ENCODE measurements around the gene HORMAD1. TPM values are rescaled to one million over a fixed set of nuclear protein-coding genes. Genes with fewer than 3 reads are reported as not detected.

The HORMAD1 gene
- total and polyA plus RNA-seq, 2 of the 13 experiments (the other 11 are each of a cell fraction or from before 2014, with no cell fraction given): not detected

DNA sequence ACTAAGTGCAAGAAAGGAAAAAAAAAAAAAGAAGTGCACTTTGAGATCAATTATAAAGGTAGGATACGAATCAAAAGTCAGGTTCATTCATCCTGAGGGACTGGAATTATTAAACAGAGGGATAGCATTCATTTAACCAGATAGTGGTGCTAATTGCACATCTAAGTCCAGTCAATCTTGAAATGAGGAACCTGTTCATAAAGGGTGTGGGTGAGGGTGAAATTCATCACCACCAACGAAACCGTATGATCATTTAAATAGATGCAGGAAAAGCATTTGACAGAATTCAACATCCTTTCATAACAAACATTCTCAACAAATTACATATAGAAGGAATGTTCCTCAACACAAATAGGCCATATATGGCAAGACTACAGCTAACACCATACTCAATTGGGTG lies 39.3 kb upstream of the HORMAD1 start:
- H3K9me3 ChIP-seq (ENCODE audit: low read length): peaks cover 6% of the 10 kb centered on the region; the same call in 1 of the 2 replicates
- no peaks in the 10 kb centered on the region for H4K20me1 ChIP-seq (ENCODE audit: insufficient read depth, low read length)
- no peak overlapping the region for H2AFZ ChIP-seq (ENCODE audit: low read length)
- 38% methylated on average over 3 of the region's 3 CpGs for WGBS (ENCODE audit: low lambda C conversion rate)
- H3K36me3 ChIP-seq (replicated peaks in 1 of 2; ENCODE audit: control insufficient read depth in 1 of 2, insufficient read depth in 2 of 2, low read length in 2 of 2): no peaks in the 10 kb centered on the region
- no peak overlapping the region for H3K4me3 ChIP-seq (replicated peaks in 1 of 3; ENCODE audit: insufficient read depth in 1 of 3, low read depth in 2 of 3, low read length in 3 of 3)
- CTCF ChIA-PET (ENCODE audit: low intra/inter-chr PET ratio, low total read pairs): no interaction called here
- no peak for TF ChIP-seq TCF12 (IDR thresholded peaks at IDR 0.05)
- TF ChIP-seq TCF12 (CRISPR knock-in tag; IDR thresholded peaks at IDR 0.05): no peak
- TF ChIP-seq ZNF121 (CRISPR knock-in tag; IDR thresholded peaks at IDR 0.05): no peak
- TF ChIP-seq, protein P1, sequence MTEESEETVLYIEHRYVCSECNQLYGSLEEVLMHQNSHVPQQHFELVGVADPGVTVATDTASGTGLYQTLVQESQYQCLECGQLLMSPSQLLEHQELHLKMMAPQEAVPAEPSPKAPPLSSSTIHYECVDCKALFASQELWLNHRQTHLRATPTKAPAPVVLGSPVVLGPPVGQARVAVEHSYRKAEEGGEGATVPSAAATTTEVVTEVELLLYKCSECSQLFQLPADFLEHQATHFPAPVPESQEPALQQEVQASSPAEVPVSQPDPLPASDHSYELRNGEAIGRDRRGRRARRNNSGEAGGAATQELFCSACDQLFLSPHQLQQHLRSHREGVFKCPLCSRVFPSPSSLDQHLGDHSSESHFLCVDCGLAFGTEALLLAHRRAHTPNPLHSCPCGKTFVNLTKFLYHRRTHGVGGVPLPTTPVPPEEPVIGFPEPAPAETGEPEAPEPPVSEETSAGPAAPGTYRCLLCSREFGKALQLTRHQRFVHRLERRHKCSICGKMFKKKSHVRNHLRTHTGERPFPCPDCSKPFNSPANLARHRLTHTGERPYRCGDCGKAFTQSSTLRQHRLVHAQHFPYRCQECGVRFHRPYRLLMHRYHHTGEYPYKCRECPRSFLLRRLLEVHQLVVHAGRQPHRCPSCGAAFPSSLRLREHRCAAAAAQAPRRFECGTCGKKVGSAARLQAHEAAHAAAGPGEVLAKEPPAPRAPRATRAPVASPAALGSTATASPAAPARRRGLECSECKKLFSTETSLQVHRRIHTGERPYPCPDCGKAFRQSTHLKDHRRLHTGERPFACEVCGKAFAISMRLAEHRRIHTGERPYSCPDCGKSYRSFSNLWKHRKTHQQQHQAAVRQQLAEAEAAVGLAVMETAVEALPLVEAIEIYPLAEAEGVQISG (CRISPR knock-in tag; IDR thresholded peaks at IDR 0.05): no peak
- TF ChIP-seq ZSCAN20 (CRISPR knock-in tag; IDR thresholded peaks at IDR 0.05; ENCODE audit: borderline replicate concordance): no peak
- no peak for TF ChIP-seq ZNF644 (CRISPR knock-in tag; IDR thresholded peaks at IDR 0.05; ENCODE audit: low read depth)
- TF ChIP-seq DR1 (CRISPR knock-in tag; IDR thresholded peaks at IDR 0.05): no peak
- TF ChIP-seq GATAD1 (CRISPR knock-in tag; IDR thresholded peaks at IDR 0.05): no peak
- TF ChIP-seq XRCC5 (optimal IDR thresholded peaks at IDR 0.05; ENCODE audit: low read length): no peak
- TF ChIP-seq, protein P2, sequence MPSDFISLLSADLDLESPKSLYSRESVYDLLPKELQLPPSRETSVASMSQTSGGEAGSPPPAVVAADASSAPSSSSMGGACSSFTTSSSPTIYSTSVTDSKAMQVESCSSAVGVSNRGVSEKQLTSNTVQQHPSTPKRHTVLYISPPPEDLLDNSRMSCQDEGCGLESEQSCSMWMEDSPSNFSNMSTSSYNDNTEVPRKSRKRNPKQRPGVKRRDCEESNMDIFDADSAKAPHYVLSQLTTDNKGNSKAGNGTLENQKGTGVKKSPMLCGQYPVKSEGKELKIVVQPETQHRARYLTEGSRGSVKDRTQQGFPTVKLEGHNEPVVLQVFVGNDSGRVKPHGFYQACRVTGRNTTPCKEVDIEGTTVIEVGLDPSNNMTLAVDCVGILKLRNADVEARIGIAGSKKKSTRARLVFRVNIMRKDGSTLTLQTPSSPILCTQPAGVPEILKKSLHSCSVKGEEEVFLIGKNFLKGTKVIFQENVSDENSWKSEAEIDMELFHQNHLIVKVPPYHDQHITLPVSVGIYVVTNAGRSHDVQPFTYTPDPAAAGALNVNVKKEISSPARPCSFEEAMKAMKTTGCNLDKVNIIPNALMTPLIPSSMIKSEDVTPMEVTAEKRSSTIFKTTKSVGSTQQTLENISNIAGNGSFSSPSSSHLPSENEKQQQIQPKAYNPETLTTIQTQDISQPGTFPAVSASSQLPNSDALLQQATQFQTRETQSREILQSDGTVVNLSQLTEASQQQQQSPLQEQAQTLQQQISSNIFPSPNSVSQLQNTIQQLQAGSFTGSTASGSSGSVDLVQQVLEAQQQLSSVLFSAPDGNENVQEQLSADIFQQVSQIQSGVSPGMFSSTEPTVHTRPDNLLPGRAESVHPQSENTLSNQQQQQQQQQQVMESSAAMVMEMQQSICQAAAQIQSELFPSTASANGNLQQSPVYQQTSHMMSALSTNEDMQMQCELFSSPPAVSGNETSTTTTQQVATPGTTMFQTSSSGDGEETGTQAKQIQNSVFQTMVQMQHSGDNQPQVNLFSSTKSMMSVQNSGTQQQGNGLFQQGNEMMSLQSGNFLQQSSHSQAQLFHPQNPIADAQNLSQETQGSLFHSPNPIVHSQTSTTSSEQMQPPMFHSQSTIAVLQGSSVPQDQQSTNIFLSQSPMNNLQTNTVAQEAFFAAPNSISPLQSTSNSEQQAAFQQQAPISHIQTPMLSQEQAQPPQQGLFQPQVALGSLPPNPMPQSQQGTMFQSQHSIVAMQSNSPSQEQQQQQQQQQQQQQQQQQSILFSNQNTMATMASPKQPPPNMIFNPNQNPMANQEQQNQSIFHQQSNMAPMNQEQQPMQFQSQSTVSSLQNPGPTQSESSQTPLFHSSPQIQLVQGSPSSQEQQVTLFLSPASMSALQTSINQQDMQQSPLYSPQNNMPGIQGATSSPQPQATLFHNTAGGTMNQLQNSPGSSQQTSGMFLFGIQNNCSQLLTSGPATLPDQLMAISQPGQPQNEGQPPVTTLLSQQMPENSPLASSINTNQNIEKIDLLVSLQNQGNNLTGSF (CRISPR knock-in tag; IDR thresholded peaks at IDR 0.05): no peak
- TF ChIP-seq, protein P3, sequence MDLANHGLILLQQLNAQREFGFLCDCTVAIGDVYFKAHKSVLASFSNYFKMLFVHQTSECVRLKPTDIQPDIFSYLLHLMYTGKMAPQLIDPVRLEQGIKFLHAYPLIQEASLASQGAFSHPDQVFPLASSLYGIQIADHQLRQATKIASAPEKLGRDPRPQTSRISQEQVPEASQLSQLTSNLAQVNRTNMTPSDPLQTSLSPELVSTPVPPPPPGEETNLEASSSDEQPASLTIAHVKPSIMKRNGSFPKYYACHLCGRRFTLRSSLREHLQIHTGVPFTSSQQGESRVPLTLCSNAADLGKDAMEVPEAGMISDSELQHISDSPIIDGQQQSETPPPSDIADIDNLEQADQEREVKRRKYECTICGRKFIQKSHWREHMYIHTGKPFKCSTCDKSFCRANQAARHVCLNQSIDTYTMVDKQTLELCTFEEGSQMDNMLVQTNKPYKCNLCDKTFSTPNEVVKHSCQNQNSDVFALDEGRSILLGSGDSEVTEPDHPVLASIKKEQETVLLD (CRISPR knock-in tag; IDR thresholded peaks at IDR 0.05; ENCODE audit: low read depth): no peak
- no peak for TF ChIP-seq TOPORS (CRISPR knock-in tag; IDR thresholded peaks at IDR 0.05)
- DNase-seq (ENCODE audit: low spot score): no peak
- intact Hi-C loops (cut with micrococcal nuclease; ENCODE audit: unreplicated experiment) (loop anchor here (10.0 kb wide), 1 partner anchor 45 kb away; no protein-coding TSS in a partner anchor), in situ Hi-C loops (cut with HindIII; ENCODE audit: extremely low pct_ligation_motif_present, low pct_unique_long_range_greater_than_20kb) (no loop called here)
- H3K27me3 ChIP-seq (ENCODE audit: control insufficient read depth in 1 of 2, insufficient read depth in 2 of 2, low read length in 2 of 2): no peaks in the 10 kb centered on the region
- no peaks in the 10 kb centered on the region for H3K79me2 ChIP-seq (ENCODE audit: insufficient read depth, low read length)
- POLR2A ChIA-PET: no interaction called here
- H3K9ac ChIP-seq (ENCODE audit: insufficient read depth, low read depth, low read length): no peak overlapping the region
- no peak overlapping the region for H3K27ac ChIP-seq (ENCODE audit: extremely low read length, insufficient read depth, low read length)
- BruUV-seq (replicated peaks): no TSS peak
- ATAC-seq: no peak
- H3K4me1 ChIP-seq (ENCODE audit: insufficient read depth, low read length): peaks cover 9% of the 10 kb centered on the region
- H3K4me2 ChIP-seq (ENCODE audit: low read depth, low read length): no peak overlapping the region
- no peak for FAIRE-seq

All from HepG2 (cell line).